HG03097 (cell line): ENCODE measurements around the gene HOXC11.
A peak's percentile ranks its signal among the peaks of the same experiment; 100 is the strongest.

Experiments
- ATAC-seq: cut with Tn5 transposase; IDR thresholded peaks from one replicate; pipeline ENCODE4 v1.9.1; 2021; ENCODE audit not compliant: unreplicated experiment, low FRiP score

Gene HOXC11

GRCh38 chr12:53995378-53996239, 22.7 kb downstream of the HOXC11 start:
- ATAC-seq = no peak

GRCh38 chr12:53996240-53997203, 23.6 kb downstream of the HOXC11 start:
- ATAC-seq = no peak

GRCh38 chr12:53997204-53998109, 24.5 kb downstream of the HOXC11 start:
- ATAC-seq = no peak

- no peak for ATAC-seq
These were observed 25.4 kb downstream of the HOXC11 start for GRCh38 chr12:53998110-53998899.

GRCh38 chr12:53998900-53999236, 25.9 kb downstream of the HOXC11 start:
- no peak for ATAC-seq

- ATAC-seq = no peak
These were observed 26.7 kb downstream of the HOXC11 start for GRCh38 chr12:53999559-54000115.

GRCh38 chr12:54000116-54001114, 27.5 kb downstream of the HOXC11 start, which contains the start of gene HOXC9:
TSS of gene HOXC9 (plus strand) at chr12:54000161. CDS start at chr12:54000189, 28 bp downstream.
- ATAC-seq = no peak

- no peak for ATAC-seq
These were observed 28.6 kb downstream of the HOXC11 start for GRCh38 chr12:54001283-54002187.

GRCh38 chr12:54002278-54002914, 29.5 kb downstream of the HOXC11 start:
- ATAC-seq = no peak

- ATAC-seq = no peak
These were observed 30.0 kb downstream of the HOXC11 start for GRCh38 chr12:54002915-54003389.

GRCh38 chr12:54003625-54004024, 30.7 kb downstream of the HOXC11 start:
- no peak for ATAC-seq

- no peak for ATAC-seq
These were observed 31.3 kb downstream of the HOXC11 start for GRCh38 chr12:54004063-54004840.

GRCh38 chr12:54004841-54005530, 32.1 kb downstream of the HOXC11 start:
- ATAC-seq = no peak

- ATAC-seq = no peak
These were observed 32.6 kb downstream of the HOXC11 start for GRCh38 chr12:54005531-54005852.

- ATAC-seq = peak; percentile 62
These were observed 33.1 kb downstream of the HOXC11 start for GRCh38 chr12:54005853-54006558.
